ENCODE results near the gene MYOD1.

Gene MYOD1

GRCh38 chr11:17714870-17715269, 4.5 kb upstream of the MYOD1 start:
- no peak for TF ChIP-seq EGR1 (IDR thresholded peaks at IDR 0.05)
- TF ChIP-seq, protein P1, sequence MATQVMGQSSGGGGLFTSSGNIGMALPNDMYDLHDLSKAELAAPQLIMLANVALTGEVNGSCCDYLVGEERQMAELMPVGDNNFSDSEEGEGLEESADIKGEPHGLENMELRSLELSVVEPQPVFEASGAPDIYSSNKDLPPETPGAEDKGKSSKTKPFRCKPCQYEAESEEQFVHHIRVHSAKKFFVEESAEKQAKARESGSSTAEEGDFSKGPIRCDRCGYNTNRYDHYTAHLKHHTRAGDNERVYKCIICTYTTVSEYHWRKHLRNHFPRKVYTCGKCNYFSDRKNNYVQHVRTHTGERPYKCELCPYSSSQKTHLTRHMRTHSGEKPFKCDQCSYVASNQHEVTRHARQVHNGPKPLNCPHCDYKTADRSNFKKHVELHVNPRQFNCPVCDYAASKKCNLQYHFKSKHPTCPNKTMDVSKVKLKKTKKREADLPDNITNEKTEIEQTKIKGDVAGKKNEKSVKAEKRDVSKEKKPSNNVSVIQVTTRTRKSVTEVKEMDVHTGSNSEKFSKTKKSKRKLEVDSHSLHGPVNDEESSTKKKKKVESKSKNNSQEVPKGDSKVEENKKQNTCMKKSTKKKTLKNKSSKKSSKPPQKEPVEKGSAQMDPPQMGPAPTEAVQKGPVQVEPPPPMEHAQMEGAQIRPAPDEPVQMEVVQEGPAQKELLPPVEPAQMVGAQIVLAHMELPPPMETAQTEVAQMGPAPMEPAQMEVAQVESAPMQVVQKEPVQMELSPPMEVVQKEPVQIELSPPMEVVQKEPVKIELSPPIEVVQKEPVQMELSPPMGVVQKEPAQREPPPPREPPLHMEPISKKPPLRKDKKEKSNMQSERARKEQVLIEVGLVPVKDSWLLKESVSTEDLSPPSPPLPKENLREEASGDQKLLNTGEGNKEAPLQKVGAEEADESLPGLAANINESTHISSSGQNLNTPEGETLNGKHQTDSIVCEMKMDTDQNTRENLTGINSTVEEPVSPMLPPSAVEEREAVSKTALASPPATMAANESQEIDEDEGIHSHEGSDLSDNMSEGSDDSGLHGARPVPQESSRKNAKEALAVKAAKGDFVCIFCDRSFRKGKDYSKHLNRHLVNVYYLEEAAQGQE (IDR thresholded peaks at IDR 0.05; ENCODE audit: low read depth) = no peak
- TF ChIP-seq ZBTB7A (IDR thresholded peaks at IDR 0.05; ENCODE audit: low read depth) = no peak
- no peak for TF ChIP-seq MAX (IDR thresholded peaks at IDR 0.05)
- no peak for TF ChIP-seq TEAD4 (IDR thresholded peaks at IDR 0.05)
- no peak for TF ChIP-seq NFIC (IDR thresholded peaks at IDR 0.05)
- no peak for TF ChIP-seq RAD21 (IDR thresholded peaks at IDR 0.05; ENCODE audit: low read depth)
- TF ChIP-seq FOXM1 (IDR thresholded peaks at IDR 0.05; ENCODE audit: borderline replicate concordance, low read depth) = no peak

GRCh38 chr11:17716807-17717206, 2.6 kb upstream of the MYOD1 start:
- TF ChIP-seq EGR1 (IDR thresholded peaks at IDR 0.05) (no peak), MAX (IDR thresholded peaks at IDR 0.05) (no peak), YY1 (IDR thresholded peaks at IDR 0.05; ENCODE audit: low read depth) (no peak), CREB1 (IDR thresholded peaks at IDR 0.05; ENCODE audit: low read depth) (no peak), ZBTB7A (IDR thresholded peaks at IDR 0.05; ENCODE audit: low read depth) (no peak), EP300 (IDR thresholded peaks at IDR 0.05; ENCODE audit: borderline replicate concordance) (no peak), TCF12 (IDR thresholded peaks at IDR 0.05; ENCODE audit: low read depth) (no peak), CEBPB (IDR thresholded peaks at IDR 0.05) (no peak)
- TF ChIP-seq, protein P2, sequence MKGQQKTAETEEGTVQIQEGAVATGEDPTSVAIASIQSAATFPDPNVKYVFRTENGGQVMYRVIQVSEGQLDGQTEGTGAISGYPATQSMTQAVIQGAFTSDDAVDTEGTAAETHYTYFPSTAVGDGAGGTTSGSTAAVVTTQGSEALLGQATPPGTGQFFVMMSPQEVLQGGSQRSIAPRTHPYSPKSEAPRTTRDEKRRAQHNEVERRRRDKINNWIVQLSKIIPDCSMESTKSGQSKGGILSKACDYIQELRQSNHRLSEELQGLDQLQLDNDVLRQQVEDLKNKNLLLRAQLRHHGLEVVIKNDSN (IDR thresholded peaks at IDR 0.05) = no peak
- TF ChIP-seq, protein P1 (IDR thresholded peaks at IDR 0.05; ENCODE audit: low read depth) = no peak

GRCh38 chr11:17718015-17718414, 1.4 kb upstream of the MYOD1 start:
- TF ChIP-seq TEAD4 (IDR thresholded peaks at IDR 0.05) (no peak), TAF1 (IDR thresholded peaks at IDR 0.05; ENCODE audit: low read depth) (no peak), EGR1 (IDR thresholded peaks at IDR 0.05) (no peak), CEBPB (IDR thresholded peaks at IDR 0.05) (no peak), TCF12 (IDR thresholded peaks at IDR 0.05; ENCODE audit: low read depth) (no peak)

DNA sequence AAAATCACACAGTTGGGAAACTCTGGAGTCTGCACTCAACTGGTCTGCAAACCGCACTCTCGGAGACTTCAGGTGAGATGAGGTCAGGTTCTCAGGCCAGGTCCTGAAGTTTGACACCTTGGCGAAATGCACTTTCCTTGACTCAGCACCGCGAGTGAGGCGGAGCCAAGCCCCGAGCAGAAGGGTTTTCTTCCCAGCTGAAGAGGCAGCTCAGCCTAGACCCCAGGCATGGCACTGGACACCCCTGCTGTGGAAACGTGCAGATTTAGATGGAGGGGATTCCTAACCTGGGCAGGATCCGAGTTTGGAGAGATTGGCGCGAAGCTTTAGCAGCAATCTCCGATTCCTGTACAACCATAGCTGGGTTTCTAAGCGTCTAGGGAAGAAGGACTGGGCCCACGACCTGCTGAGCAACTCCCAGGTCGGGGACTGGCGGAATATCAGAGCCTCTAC, 835 bp upstream of the MYOD1 start:
- TF ChIP-seq FOXM1 (IDR thresholded peaks at IDR 0.05; ENCODE audit: borderline replicate concordance, low read depth) (no peak), EGR1 (IDR thresholded peaks at IDR 0.05) (no peak), EP300 (IDR thresholded peaks at IDR 0.05; ENCODE audit: borderline replicate concordance) (no peak), TCF12 (IDR thresholded peaks at IDR 0.05; ENCODE audit: low read depth) (no peak), MAX (IDR thresholded peaks at IDR 0.05) (no peak), CREB1 (IDR thresholded peaks at IDR 0.05; ENCODE audit: low read depth) (no peak), RAD21 (IDR thresholded peaks at IDR 0.05; ENCODE audit: low read depth) (no peak), TAF1 (IDR thresholded peaks at IDR 0.05; ENCODE audit: low read depth) (no peak)
- TF ChIP-seq, protein P1 (IDR thresholded peaks at IDR 0.05; ENCODE audit: low read depth) = no peak
- TF ChIP-seq, protein P2 (IDR thresholded peaks at IDR 0.05) = no peak

Data from Ishikawa (cell line).